HCT116 (cell line): Measurements from ENCODE around the gene CDNF. TPM values are rescaled to one million over a fixed set of nuclear protein-coding genes. Genes with fewer than 3 reads are reported as not detected.

Source experiments
- ATAC-seq: fragments of 200-7000 bp; cut with Tn5 transposase; 2 replicates; pipeline ENCODE4 v1.9.1; 2020; ENCODE audit warnings: mild to moderate bottlenecking, moderate library complexity
- BruUV-seq: library from RNA; stranded (reverse); fragments of 400-500 nt; replicated peaks from 2 replicates; lab custom pipeline; 2021; lab: Mats Ljungman, UMichigan
- CTCF ChIA-PET: fragments of 300-600 bp; sonication (Branson Sonifier 250); formaldehyde crosslinking; loops from one replicate; lab custom pipeline; 2021; ENCODE audit warnings: antibody characterized with exemption; lab: Charles Lee
- POLR2A ChIA-PET: fragments of 300-600, 350-600 bp; sonication (Branson Sonifier 250); formaldehyde crosslinking; loops from one replicate; lab custom pipeline; 2021; ENCODE audit warnings: antibody characterized with exemption; lab: Charles Lee
- RAD21 ChIA-PET, 2 experiments: fragments of 300-600 bp; sonication (Branson Sonifier 250); formaldehyde crosslinking; loops; one replicate each; lab custom pipeline; 2023; ENCODE audit warnings: low total read pairs in 2 of 2; ENCODE audit not compliant: uncharacterized antibody in 2 of 2, unreplicated experiment in 2 of 2, low non-redundant PET in 1 of 2; lab: Charles Lee
- DNase-seq: peaks from one replicate; pipeline ENCODE4 v3.0.0-alpha.2; 2010; ENCODE audit warnings: low read depth, low spot score
- H2AFZ ChIP-seq: fragments of 200-600 bp; shearing (Covaris generic), sonication (generic); 2 replicates; pipeline ENCODE4 v1.6.1; 2017; ENCODE audit warnings: low read depth, mixed run types, mixed read lengths, antibody characterized with exemption, low read length; ENCODE audit not compliant: poor library complexity, severe bottlenecking
- H3K27ac ChIP-seq: 2 replicates; pipeline ENCODE4 v1.5.1; 2012; ENCODE audit warnings: low read depth, low read length
- H3K27me3 ChIP-seq: fragments of 200-600 bp; sonication (generic); 2 replicates; pipeline ENCODE4 v1.6.1; 2016; ENCODE audit warnings: mixed run types, low read length, mixed read lengths; ENCODE audit not compliant: insufficient read depth
- H3K36me3 ChIP-seq, 2 experiments: fragments of 200-500 bp in 1 of 2; fragments of 200-600 bp in 1 of 2; sonication (Bioruptor generic) in 1 of 2; sonication (generic) in 1 of 2; 2 replicates each; pipeline versions ENCODE4 v1.5.1 to v1.6.1; 2014 to 2016; ENCODE audit warnings: low read length in 2 of 2, inconsistent platforms in 1 of 2, mixed read lengths in 1 of 2, mixed run types in 1 of 2; ENCODE audit not compliant: insufficient read depth in 2 of 2, control insufficient read depth in 1 of 2
- H3K4me1 ChIP-seq, 2 experiments: fragments of 200-600 bp in 1 of 2; sonication (generic) in 1 of 2; 2 replicates each; pipeline versions ENCODE4 v1.5.1 to v1.6.1; 2012 to 2017; ENCODE audit warnings: low read length in 2 of 2, inconsistent platforms in 1 of 2, mild to moderate bottlenecking in 1 of 2, mixed read lengths in 1 of 2, mixed run types in 1 of 2, moderate library complexity in 1 of 2; ENCODE audit not compliant: insufficient read depth in 2 of 2, control insufficient read depth in 1 of 2
- H3K4me2 ChIP-seq: fragments of 200-600 bp; sonication (generic); 2 replicates; pipeline ENCODE4 v1.6.1; 2017; ENCODE audit warnings: mixed run types, low read length, mixed read lengths
- H3K4me3 ChIP-seq, 2 experiments: fragments of 200-600 bp in 1 of 2; sonication (generic) in 1 of 2; replicated peaks in 1 of 2; 2 replicates each; pipeline ENCODE4 v1.5.1; 2011 to 2016; ENCODE audit warnings: low read length in 2 of 2, control low read depth in 1 of 2, low read depth in 1 of 2, mild to moderate bottlenecking in 1 of 2, mixed read lengths in 1 of 2, mixed run types in 1 of 2
- H3K79me2 ChIP-seq: fragments of 200-600 bp; sonication (generic); 2 replicates; pipeline ENCODE4 v1.6.1; 2017; ENCODE audit warnings: mild to moderate bottlenecking, mixed run types, low read length, moderate library complexity, mixed read lengths; ENCODE audit not compliant: insufficient read depth
- H3K9ac ChIP-seq: fragments of 200-600 bp; sonication (generic); 2 replicates; pipeline ENCODE4 v1.6.1; 2016; ENCODE audit warnings: low read length, mixed read lengths
- H3K9me2 ChIP-seq: fragments of 200-600 bp; sonication (generic), shearing (Covaris generic); 2 replicates; pipeline ENCODE4 v1.6.1; 2017; ENCODE audit warnings: mixed run types, mild to moderate bottlenecking, moderate library complexity; ENCODE audit not compliant: insufficient read depth
- H3K9me3 ChIP-seq, 2 experiments: fragments of 200-500 bp in 1 of 2; fragments of 200-600 bp in 1 of 2; sonication (Bioruptor generic) in 1 of 2; sonication (generic) in 1 of 2; 2 replicates each; pipeline ENCODE4 v1.6.1; 2014 to 2017; ENCODE audit warnings: low read length in 2 of 2, mixed read lengths in 2 of 2, inconsistent platforms in 1 of 2, low read depth in 1 of 2, mild to moderate bottlenecking in 1 of 2, mixed run types in 1 of 2, moderate library complexity in 1 of 2; ENCODE audit not compliant: control insufficient read depth in 1 of 2, insufficient read depth in 1 of 2
- H4K20me1 ChIP-seq: fragments of 200-600 bp; sonication (generic), shearing (Covaris generic); 2 replicates; pipeline ENCODE4 v1.6.1; 2017; ENCODE audit warnings: mixed run types, mild to moderate bottlenecking, moderate library complexity; ENCODE audit not compliant: insufficient read depth
- EGR1 ChIP-seq: IDR thresholded peaks from 2 replicates; pipeline ENCODE4 v1.6.1; 2012; ENCODE audit warnings: low read depth
- POLR2AphosphoS5 ChIP-seq: IDR thresholded peaks from 2 replicates; pipeline ENCODE4 v1.6.1; 2011; ENCODE audit warnings: mild to moderate bottlenecking, low read depth, low read length, moderate library complexity
- SP1 ChIP-seq: IDR thresholded peaks from 2 replicates; pipeline ENCODE4 v1.6.1; 2012; ENCODE audit warnings: low read depth
- YY1 ChIP-seq: IDR thresholded peaks from 2 replicates; pipeline ENCODE4 v1.6.1; 2011; ENCODE audit warnings: low read length, low read depth, moderate library complexity, mild to moderate bottlenecking; ENCODE audit not compliant: insufficient replicate concordance; ENCODE audit errors: extremely low read depth
- intact Hi-C: fragments of 100-400 bp; cut with micrococcal nuclease; formaldehyde crosslinking; loops from 2 replicates; pipeline ENCODE4 v1.10.0; 2022
- total RNA-seq: library from RNA; stranded (reverse); gene quantifications from one replicate; pipeline ENCODE4 v1.2.1, GENCODE V29; 2021; ENCODE audit not compliant: unreplicated experiment
- TF ChIP-seq, protein P1 (sequence below), 3 experiments: fragments of 200-600 bp in 1 of 3; sonication (generic) in 1 of 3; IDR thresholded peaks in 2 of 3; conservative IDR thresholded peaks in 1 of 3; 2 replicates each; pipeline ENCODE4 v1.5.1; 2012 to 2017; ENCODE audit warnings: low read depth in 2 of 3, low read length in 2 of 3, antibody characterized with exemption in 1 of 3, borderline replicate concordance in 1 of 3, control low read depth in 1 of 3, mild to moderate bottlenecking in 1 of 3, mixed read lengths in 1 of 3, mixed run types in 1 of 3, moderate library complexity in 1 of 3; ENCODE audit not compliant: insufficient read depth in 1 of 3

Gene CDNF
- total RNA-seq, 1 experiment from 2014 or later: 1.1 TPM

DNA sequence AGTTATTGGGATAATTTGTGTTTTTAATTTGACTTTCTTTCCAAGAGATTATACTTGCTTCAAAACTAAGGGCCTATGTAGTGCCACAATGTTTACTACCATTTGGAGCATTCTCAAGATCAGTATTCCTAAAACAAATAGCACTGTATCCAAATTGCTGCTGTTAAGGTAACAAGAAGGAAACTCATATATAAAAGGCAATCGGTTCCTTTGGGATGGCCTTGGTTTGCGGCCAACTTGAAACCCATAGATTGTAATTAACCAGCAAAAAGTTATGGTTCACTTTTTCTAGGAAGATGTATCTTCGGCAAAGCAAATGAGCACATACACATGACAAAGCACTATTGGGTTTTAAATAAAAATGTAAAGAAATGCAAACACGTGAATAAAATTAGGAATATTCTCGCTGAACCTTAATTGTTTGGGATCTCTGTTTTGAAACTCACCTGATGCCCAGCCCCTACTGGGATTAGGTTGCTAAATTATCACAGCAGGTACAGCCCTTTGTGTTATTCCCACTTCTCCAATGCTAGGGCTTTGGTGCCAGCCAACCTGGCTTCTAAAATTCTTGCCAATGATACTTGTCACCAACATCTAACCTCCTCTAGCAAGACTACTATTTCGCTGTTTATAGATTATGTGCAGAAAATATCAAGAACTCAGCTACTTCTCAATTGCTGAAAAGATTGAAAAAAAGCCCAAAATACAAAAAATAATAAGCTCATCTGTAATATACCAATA lies 16.0 kb downstream of the CDNF start:
- no peaks in the 10 kb centered on the region for H3K9me3 ChIP-seq
- no peak overlapping the region for H2AFZ ChIP-seq
- RAD21 ChIA-PET: no interaction called here
- ATAC-seq: no peak
- POLR2A ChIA-PET: no interaction called here
- peaks cover 3% of the 10 kb centered on the region; the same call in 1 of the 2 replicates for H3K27me3 ChIP-seq
- TF ChIP-seq YY1 (no peak), SP1 (no peak)
- CTCF ChIA-PET: interaction anchor here (1.4 to 1.9 kb wide), 3 partner anchors 15 to 625 kb away, joined by 3 to 16 read pairs (median 6); partner anchors contain the start of genes CDNF, HSPA14 and MSANTD7
- no peaks in the 10 kb centered on the region for H3K79me2 ChIP-seq
- no peaks in the 10 kb centered on the region for H3K9me2 ChIP-seq
- DNase-seq: no peak
- BruUV-seq: no TSS peak
- no peak overlapping the region for H3K4me3 ChIP-seq
- H4K20me1 ChIP-seq: no peaks in the 10 kb centered on the region
- peaks cover 0 to 10% of the 10 kb centered on the region in 2 experiments; a peak in 1 of 4 replicates for H3K4me1 ChIP-seq
- H3K9ac ChIP-seq: no peak overlapping the region
- intact Hi-C loops: loop anchor here (10.0 kb wide), 1 partner anchor 427 kb away; no protein-coding TSS in a partner anchor
- no peak overlapping the region for H3K27ac ChIP-seq
- no peak overlapping the region for H3K4me2 ChIP-seq
- no peaks in the 10 kb centered on the region for H3K36me3 ChIP-seq

DNA sequence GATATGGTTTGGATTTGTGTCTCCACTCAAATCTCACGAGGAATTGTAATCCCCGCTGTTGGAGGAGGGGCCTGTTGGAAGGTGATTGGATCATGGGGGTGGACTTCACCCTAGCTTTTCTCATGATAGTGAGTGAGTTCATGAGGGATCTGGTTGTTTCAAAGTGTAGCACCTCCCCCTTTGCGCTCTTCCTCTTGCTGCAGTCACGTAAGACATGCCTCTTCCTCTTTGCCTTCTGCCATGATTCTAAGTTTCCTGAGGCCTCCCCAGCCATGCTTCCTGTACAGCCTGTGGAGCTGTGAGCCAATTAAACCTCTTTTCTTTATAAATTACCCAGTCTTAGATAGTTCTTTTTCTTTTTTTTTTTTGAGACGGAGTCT lies 17.1 kb downstream of the CDNF start:
- Histone ChIP-seq H4K20me1 (no peaks in the 10 kb centered on the region), H3K4me1 (peaks cover 0 to 10% of the 10 kb centered on the region in 2 experiments; a peak in 1 of 4 replicates), H3K79me2 (no peaks in the 10 kb centered on the region), H3K27me3 (peaks cover 3% of the 10 kb centered on the region; the same call in 1 of the 2 replicates), H2AFZ (no peak overlapping the region), H3K9me3 (no peaks in the 10 kb centered on the region), H3K4me2 (no peak overlapping the region), H3K36me3 (no peaks in the 10 kb centered on the region), H3K9ac (no peak overlapping the region), H3K27ac (no peak overlapping the region), H3K4me3 (no peak overlapping the region), H3K9me2 (no peaks in the 10 kb centered on the region)
- no peak for TF ChIP-seq EGR1
- no peak for TF ChIP-seq POLR2AphosphoS5
- TF ChIP-seq, protein P1, sequence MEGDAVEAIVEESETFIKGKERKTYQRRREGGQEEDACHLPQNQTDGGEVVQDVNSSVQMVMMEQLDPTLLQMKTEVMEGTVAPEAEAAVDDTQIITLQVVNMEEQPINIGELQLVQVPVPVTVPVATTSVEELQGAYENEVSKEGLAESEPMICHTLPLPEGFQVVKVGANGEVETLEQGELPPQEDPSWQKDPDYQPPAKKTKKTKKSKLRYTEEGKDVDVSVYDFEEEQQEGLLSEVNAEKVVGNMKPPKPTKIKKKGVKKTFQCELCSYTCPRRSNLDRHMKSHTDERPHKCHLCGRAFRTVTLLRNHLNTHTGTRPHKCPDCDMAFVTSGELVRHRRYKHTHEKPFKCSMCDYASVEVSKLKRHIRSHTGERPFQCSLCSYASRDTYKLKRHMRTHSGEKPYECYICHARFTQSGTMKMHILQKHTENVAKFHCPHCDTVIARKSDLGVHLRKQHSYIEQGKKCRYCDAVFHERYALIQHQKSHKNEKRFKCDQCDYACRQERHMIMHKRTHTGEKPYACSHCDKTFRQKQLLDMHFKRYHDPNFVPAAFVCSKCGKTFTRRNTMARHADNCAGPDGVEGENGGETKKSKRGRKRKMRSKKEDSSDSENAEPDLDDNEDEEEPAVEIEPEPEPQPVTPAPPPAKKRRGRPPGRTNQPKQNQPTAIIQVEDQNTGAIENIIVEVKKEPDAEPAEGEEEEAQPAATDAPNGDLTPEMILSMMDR (IDR thresholded peaks at IDR 0.05 in 2 of 3, conservative IDR thresholded peaks at IDR 0.05 in 1 of 3; ENCODE audit: borderline replicate concordance in 1 of 3, insufficient read depth in 1 of 3, low read depth in 2 of 3, low read length in 2 of 3): no peak
- ChIA-PET RAD21 (no interaction called here), POLR2A (no interaction called here), CTCF (no interaction called here)
- no TSS peak for BruUV-seq
- DNase-seq (no peak), ATAC-seq (no peak)
- intact Hi-C loops: loop anchor here (10.0 kb wide), 1 partner anchor 426 kb away; no protein-coding TSS in a partner anchor
